ENCODE measurements around the gene ATG3.

- TF ChIP-seq CTCF (IDR thresholded peaks at IDR 0.05) (no peak), POLR2A (IDR thresholded peaks at IDR 0.05) (no peak)
These were observed 6.9 kb upstream of the ATG3 start for GRCh38 chr3:112568642-112569041.
